Endothelial cell (in vitro differentiated cells): Measurements from ENCODE around the gene WNT10A. TPM values are rescaled to one million over a fixed set of nuclear protein-coding genes. Genes with fewer than 3 reads are reported as not detected.

ENCODE experiments used
- DNase-seq: peaks from one replicate; pipeline ENCODE4 v3.0.0; 2021; ENCODE audit warnings: low spot score
- H3K27ac Mint-ChIP-seq: one replicate; pipeline ENCODE4 v1.8.0; 2021; ENCODE audit warnings: mixed read lengths, inconsistent platforms; ENCODE audit not compliant: unreplicated experiment
- H3K27me3 Mint-ChIP-seq: one replicate; pipeline ENCODE4 v1.8.0; 2021; ENCODE audit warnings: mild to moderate bottlenecking, moderate library complexity, mixed read lengths, inconsistent platforms; ENCODE audit not compliant: unreplicated experiment
- H3K36me3 Mint-ChIP-seq: one replicate; pipeline ENCODE4 v1.8.0; 2021; ENCODE audit warnings: mild to moderate bottlenecking, low read depth, mixed read lengths, inconsistent platforms; ENCODE audit not compliant: unreplicated experiment
- H3K4me1 Mint-ChIP-seq: one replicate; pipeline ENCODE4 v1.8.0; 2021; ENCODE audit warnings: mild to moderate bottlenecking, mixed read lengths, inconsistent platforms; ENCODE audit not compliant: unreplicated experiment
- H3K4me3 Mint-ChIP-seq: one replicate; pipeline ENCODE4 v1.8.0; 2021; ENCODE audit warnings: mild to moderate bottlenecking, mixed read lengths, inconsistent platforms; ENCODE audit not compliant: unreplicated experiment
- H3K9me3 Mint-ChIP-seq: one replicate; pipeline ENCODE4 v1.8.0; 2021; ENCODE audit warnings: mixed read lengths, inconsistent platforms; ENCODE audit not compliant: unreplicated experiment
- CTCF ChIP-seq: fragments of 200-600 bp; sonication (generic); IDR thresholded peaks from one replicate; pipeline ENCODE4 v1.5.0; 2021; ENCODE audit warnings: antibody characterized with exemption; ENCODE audit not compliant: unreplicated experiment
- total RNA-seq: library from RNA; stranded (reverse); fragmentation: NEBNext Ultra II Directional; extraction: Animal tissue kit (Norgen Biotek cat#: 25700); gene quantifications from one replicate; pipeline ENCODE4 v1.2.1, GENCODE V29; 2021; ENCODE audit not compliant: unreplicated experiment

Gene WNT10A
- total RNA-seq, 1 donor from 2014 or later = not detected

DNA sequence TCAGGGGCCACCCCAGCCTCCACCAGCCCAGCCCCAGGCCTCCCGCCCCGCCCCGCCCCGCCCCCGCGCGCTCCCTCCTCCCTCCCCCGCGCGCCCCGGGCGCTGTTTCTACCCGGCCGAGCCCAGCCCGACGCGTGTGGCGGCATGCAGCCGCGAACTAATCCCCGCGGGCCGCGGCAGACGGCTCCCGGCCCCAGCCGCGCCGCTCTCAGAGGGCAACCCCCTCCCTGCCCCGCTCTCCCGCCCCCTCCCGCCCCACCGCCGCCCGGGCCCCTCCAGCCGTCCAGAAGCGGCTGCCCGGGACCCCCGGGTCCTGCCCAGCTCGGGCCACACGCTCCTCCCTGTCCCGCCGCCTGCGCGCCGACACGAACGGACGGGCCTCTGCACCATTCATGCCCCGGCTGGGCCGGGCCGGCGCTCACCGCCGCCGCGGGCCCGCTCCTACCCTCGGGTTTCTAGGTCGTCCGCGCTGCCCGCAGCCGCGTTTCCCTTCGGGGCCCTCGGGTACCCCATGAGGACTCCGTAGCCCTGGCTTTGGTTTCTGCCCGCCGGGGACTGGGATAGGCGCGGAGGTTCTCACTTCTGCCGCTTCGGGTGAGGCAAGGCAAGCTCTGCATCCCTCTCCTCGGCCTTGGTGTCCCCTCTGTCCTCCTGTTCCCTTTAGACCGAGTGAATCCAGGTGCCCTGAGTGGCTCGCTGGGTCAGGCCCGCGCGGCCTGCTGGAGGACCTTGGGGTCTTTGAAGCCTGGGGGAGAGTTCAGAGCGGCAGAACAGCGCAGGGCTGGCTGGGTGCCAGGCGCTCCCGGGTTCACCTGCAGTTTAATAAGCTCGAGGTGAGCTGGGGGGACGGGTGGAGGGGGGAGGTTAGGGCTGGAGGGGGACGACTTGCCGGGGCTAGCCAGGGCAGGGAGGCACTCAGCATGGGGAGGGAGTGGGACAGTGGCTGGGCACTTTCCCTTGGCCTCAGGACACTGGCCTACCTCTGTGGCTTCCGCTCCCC lies 3.1 kb downstream of the WNT10A start:
- no peak for DNase-seq
- Mint-ChIP-seq H3K4me1 (peaks cover 10% of the 10 kb centered on the region), H3K27ac (no peak overlapping the region), H3K4me3 (peak overlapping the region; percentile 53), H3K36me3 (peaks cover 4% of the 10 kb centered on the region), H3K9me3 (no peaks in the 10 kb centered on the region), H3K27me3 (peaks cover 52% of the 10 kb centered on the region)
- TF ChIP-seq CTCF = no peak

GRCh38 chr2:218884519-218884918 lies 3.9 kb downstream of the WNT10A start:
- Mint-ChIP-seq H3K9me3 (no peaks in the 10 kb centered on the region), H3K4me1 (peaks cover 8% of the 10 kb centered on the region), H3K27ac (no peak overlapping the region), H3K27me3 (peaks cover 54% of the 10 kb centered on the region), H3K4me3 (peak overlapping the region; percentile 53), H3K36me3 (peaks cover 4% of the 10 kb centered on the region)
- no peak for DNase-seq
- TF ChIP-seq CTCF = no peak

GRCh38 chr2:218885981-218886947 lies 5.6 kb downstream of the WNT10A start:
- Mint-ChIP-seq H3K4me1 (peaks cover 6% of the 10 kb centered on the region), H3K36me3 (peaks cover 4% of the 10 kb centered on the region), H3K4me3 (no peak overlapping the region), H3K27me3 (peaks cover 58% of the 10 kb centered on the region), H3K9me3 (no peaks in the 10 kb centered on the region), H3K27ac (no peak overlapping the region)
- TF ChIP-seq CTCF = no peak
- no peak for DNase-seq

DNA sequence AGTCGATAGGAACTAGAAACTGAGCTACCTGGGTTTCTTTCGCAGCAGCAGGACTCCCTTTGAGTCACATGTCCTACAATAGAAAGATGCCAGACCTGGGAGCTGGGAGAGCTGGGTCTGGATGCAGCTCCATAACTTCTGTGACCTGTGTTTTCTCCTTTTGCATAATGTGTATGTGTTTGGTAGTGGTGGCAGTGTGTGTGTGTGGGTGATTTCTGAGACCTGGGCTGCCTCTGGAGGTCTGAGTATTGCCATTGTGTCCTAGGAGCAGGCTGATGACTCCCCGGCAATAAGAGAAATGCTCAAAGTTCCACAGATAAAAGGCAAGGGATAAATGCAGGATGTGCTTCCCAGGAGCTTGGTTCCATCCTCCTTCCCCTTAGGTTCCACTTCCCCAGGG lies 6.4 kb downstream of the WNT10A start:
- no peak for DNase-seq
- Mint-ChIP-seq H3K9me3 (no peaks in the 10 kb centered on the region), H3K36me3 (peaks cover 4% of the 10 kb centered on the region), H3K4me1 (peaks cover 6% of the 10 kb centered on the region), H3K27me3 (peaks cover 59% of the 10 kb centered on the region), H3K27ac (no peak overlapping the region), H3K4me3 (no peak overlapping the region)
- TF ChIP-seq CTCF = no peak
